Measurements from ENCODE around the gene RUSF1.
"Not testable (repeated sequence)": the region's sequence is repeated elsewhere in the genome, so short reads cannot be mapped to it uniquely, and the experiment has no call there.

The RUSF1 gene

DNA sequence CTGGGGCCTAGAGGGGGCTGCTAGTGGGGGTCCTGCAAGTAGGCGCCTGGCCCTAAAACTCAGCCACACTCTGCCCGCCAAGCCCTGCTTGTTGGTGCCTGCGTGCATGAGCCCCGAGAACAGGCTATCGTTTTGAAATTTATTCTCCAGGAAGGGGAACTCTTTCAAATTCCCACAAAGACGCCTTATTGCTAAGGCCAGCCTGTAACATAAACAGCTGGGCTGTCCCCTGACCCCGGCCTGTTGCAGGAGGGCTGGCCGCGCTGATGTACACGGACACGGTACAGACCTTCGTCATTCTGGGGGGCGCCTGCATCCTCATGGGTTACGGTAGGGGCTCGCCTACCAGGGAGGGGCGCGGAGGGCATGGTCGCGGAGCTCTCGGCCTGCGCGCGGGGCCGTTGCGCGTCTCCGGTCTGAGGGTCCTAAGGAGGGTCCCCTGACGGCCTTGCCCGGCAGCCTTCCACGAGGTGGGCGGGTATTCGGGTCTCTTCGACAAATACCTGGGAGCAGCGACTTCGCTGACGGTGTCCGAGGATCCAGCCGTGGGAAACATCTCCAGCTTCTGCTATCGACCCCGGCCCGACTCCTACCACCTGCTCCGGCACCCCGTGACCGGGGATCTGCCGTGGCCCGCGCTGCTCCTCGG is 21.0 kb downstream of the RUSF1 start:
- no peak for DNase-seq (ENCODE audit: extremely low read depth in 1 of 2, low read depth in 1 of 2)

DNA sequence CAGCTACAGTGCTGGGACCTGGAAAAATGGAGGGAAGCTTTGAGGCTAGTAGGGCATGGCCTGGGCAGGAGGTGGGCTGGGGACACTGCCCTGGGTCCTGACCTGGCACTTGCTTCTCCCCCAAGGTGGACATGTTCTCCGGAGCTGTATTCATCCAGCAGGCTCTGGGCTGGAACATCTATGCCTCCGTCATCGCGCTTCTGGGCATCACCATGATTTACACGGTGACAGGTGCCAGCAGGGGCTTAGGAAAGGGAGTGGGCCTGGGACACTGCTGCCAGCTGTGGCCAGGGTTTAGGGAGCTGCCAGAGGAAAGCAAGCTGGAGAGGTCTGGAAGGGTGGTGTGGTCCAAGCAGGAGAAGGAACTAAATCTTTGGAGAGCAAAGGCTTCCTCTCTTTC is 22.1 kb downstream of the RUSF1 start:
- DNase-seq (ENCODE audit: extremely low read depth in 1 of 2, low read depth in 1 of 2) = no peak

DNA sequence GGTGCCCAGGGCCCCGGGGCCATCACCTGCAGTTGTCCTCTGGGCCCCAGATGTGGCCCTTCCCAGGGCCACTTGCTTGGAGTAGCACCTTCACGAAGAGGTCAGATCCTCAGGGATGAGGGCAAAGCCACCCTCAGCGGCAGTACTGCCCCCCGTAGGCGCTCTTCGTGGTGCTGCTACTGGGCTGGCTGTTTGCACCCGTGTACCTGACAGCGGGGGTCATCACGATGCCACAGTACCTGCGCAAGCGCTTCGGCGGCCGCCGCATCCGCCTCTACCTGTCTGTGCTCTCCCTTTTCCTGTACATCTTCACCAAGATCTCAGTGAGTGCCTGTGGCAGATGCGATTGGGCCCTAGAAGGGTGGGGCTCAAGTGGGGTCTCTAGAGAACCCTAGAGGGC is 22.6 kb downstream of the RUSF1 start:
- DNase-seq (ENCODE audit: extremely low read depth in 1 of 2, low read depth in 1 of 2) = no peak

DNA sequence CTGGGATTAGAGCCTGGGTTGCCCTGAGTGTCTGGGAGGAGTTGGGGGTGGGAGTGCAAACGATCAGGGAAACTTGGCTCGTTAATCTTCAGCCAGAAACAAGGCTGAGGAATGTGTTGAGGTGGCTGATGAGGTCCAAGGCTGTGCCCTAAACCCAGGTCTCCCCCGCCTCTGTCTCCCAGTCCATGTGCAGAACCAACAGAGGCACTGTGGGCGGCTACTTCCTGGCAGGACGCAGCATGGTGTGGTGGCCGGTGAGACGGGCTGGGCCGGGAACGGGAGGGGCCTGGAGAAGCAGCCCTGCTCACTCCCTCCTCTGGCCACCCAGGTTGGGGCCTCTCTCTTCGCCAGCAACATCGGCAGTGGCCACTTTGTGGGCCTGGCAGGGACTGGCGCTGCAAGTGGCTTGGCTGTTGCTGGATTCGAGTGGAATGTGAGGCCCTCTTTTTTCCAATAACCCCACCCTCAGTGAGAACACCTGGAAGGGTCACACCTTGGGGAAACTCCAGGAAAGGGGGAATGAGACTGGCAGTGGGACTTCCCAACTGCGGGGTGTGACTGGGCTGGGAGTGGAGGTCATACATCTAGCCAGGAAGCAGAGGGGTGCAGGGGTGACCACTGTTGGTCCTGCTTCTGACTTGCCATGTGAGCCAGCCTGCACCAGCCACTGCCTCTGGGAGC is 23.6 kb downstream of the RUSF1 start:
- DNase-seq (ENCODE audit: extremely low read depth in 1 of 2, low read depth in 1 of 2) = no peak

DNA sequence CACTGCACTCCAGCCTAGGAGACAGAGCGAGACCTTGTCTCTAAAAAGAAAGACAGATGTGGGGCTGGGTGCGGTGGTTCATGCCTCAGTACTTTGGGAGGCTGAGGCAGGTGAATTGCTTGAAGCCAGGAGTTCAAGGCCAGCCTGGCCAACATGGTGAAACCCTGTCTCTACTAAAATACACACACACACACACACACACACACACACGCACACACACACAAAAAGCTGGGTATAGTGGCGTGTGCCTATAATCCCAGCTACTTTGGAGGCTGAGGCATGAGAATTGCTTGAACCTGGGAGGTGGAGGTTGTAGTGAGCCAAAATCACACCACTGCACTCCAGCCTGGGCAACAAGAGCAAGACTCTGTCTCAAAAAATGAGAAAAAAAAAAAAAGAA is 24.1 kb downstream of the RUSF1 start:
- DNase-seq (ENCODE audit: extremely low read depth in 1 of 2, low read depth in 1 of 2) = not testable (repeated sequence)

DNA sequence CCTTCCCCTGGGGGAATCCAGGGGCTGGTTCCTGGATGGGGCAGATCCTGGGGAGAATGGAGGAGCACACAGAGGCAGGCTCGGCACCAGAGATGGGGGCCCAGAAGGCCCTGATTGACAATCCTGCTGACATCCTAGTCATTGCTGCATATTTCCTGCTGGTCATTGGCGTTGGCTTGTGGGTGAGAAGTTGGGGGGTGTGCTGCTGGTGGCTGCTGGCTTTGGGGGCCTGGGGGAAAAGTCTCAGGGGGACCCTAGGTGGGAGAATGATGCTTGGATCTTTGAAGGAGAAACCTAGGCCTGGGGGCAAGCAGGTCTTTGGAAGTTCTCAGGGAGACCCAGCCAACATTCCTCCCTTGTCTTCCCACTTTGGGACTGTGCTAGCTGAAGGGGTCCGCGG is 25.1 kb downstream of the RUSF1 start, which contains the start of gene SLC5A2:
SLC5A2 (plus strand) TSS at position 43 of the 400 bp plus-strand sequence; CDS start at position 57, 14 bp downstream.
- no peak for DNase-seq (ENCODE audit: extremely low read depth in 1 of 2, low read depth in 1 of 2)

DNA sequence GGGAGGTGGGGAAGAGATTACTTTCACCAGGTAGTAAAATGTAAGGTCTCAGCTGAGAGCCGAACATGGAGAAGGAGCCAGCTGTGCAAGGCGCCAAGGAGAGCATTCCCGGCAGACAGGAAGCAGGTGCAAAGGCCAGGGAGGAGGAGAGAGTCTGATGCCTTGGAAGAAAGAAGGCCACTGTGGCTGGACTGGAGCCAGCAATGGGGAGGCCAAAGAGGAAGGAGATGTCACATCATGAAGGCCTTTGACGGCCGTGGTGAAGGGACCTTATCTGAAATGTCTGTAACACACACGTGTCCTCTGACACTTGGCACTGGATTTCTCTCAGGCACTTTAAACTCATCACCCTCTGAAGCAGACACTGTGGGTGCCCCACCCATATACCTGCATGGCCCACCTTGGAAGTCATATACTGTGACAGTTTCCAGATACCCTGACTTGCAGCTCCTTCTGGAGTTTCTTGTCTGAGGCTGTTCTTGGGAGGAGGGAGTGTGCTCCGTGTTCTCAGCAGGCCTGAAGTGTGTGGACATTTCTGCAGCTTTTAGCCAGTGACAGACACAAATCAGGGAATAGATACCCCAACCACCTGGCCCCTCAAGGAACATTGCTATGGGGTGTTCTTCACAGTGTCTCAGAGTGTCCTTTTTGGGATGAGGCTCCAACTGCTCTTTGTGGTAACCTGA is 27.2 kb downstream of the RUSF1 start:
- no peak for DNase-seq (ENCODE audit: extremely low read depth in 1 of 2, low read depth in 1 of 2)

DNA sequence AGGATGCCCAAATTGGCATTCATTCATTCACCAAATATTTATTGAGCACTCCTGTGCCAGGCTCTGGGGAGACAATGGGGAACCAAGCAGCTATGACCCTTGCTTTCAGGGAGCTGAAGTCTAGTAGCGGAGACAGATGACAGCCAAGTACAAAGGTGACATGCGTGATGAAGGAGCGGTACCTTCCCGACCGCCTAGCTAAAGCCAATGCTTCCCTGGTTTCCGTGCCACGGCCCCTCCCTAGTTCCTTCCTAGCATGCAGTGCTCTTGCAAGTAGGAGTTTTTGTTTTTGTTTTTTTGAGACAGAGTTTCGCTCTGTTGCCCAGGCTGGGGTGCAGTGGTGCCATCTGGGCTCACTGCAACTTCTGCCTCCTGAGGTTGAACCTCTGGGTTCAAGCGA is 28.4 kb downstream of the RUSF1 start:
- no peak for DNase-seq (ENCODE audit: extremely low read depth in 1 of 2, low read depth in 1 of 2)

DNA sequence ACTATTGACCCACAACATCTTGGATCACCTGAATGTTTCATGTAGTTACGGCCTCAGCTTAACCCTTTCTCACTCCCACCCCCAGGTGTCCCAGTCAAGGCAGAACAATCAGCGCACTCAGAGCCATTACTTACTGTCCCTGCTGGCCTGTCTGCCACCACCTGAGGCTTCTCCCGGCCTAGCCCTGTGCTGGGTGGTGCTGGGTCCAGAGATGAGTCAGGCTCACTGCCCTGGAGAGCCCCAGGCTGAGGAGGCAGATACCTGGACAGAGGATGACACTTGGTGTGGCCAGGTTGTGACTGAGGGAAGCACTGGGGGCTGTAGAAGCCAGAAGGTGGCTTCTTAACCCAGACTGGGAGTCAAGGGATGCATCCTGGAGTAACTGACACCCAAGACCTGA is 29.2 kb downstream of the RUSF1 start:
- DNase-seq (ENCODE audit: extremely low read depth in 1 of 2, low read depth in 1 of 2) = no peak

DNA sequence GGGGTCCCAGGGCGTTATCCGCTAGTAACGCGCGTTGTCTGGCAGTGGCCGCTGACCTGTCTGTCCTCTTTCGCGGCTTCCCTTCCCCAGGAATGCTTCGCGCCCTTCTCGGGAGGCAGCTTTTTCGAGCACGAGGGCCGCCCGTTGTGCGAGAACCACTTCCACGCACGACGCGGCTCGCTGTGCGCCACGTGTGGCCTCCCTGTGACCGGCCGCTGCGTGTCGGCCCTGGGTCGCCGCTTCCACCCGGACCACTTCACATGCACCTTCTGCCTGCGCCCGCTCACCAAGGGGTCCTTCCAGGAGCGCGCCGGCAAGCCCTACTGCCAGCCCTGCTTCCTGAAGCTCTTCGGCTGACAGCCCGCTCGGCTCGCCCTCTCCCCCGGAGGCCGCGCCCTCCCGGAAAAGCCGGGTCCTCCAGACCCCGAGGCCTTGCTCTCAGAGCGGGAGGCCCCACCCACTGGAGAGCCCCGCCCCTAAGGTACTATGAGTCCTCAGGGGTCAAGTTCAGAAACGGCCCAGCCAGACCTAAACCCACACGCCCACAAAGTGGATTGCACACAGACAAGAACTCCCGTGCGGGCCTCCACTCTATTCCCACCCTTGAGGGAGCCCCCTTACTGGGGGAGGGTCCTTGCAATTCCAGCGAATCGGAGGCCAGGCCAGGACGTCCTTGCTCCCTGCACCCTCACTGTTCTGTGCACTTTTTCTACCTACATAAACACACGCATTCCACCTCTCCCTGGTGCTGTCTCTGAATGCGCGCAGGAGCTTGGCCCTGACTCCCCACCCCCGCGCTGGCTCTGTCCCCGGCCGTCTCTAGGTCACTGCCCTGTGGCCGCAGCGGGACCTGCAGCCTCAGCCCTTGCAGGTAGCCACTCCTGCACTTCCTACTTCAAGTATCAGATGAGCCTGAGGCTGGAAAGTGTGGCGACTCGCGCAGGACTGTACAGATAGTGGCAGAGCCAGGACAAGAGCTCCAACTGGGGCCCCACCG is 30.7 kb downstream of the RUSF1 start:
- DNase-seq (ENCODE audit: extremely low read depth in 1 of 2, low read depth in 1 of 2) = no peak

DNA sequence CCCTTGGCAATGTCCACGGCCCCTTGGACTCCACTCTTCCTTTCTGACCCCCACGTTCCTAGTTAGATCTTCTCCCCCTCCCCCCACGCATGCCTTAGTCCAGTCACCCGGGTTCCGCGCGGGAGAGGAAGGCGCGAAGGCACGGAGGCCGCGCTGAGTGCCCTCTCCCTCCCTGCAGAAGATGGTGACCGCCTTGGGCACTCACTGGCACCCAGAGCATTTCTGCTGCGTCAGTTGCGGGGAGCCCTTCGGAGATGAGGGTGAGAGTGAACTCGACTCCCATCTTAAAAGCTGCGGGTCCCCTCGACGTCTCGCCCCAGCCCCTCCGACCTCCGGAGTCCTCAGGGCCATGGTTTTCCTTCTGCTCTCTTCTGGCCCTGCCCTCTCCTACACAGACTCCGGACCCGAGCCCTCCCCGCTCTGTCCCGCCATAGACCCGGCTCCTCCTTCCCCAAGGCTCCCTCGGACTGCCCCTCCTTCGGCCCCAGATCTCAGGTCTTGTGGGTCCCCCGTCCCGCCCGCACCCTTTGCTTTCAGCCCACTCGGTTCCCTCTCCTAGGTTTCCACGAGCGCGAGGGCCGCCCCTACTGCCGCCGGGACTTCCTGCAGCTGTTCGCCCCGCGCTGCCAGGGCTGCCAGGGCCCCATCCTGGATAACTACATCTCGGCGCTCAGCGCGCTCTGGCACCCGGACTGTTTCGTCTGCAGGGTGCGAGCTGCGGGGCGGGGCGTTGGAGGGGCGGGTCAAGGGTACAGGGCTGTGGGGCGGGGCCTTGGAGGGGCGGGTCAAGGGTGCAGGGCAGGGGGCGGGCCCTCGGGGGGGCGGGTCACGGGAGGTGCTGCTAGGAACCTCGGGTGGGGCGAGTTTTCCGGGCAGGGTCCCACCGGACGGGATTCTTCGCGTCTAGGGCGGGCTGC is 31.6 kb downstream of the RUSF1 start:
- peak; percentile 71 to 88 for DNase-seq (ENCODE audit: extremely low read depth in 1 of 2, low read depth in 1 of 2)

DNA sequence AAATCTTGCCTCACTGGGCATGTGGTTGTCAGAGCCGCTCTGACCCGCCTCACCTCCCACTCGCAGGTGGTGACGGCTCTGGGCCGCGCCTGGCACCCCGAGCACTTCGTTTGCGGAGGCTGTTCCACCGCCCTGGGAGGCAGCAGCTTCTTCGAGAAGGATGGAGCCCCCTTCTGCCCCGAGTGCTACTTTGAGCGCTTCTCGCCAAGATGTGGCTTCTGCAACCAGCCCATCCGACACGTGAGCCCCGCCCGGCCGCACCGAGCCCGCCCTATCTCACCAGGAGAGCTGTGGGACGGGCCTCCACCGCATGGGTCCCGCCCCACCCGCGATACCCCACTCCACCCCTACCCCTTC is 32.3 kb downstream of the RUSF1 start:
- no peak for DNase-seq (ENCODE audit: extremely low read depth in 1 of 2, low read depth in 1 of 2)

DNA sequence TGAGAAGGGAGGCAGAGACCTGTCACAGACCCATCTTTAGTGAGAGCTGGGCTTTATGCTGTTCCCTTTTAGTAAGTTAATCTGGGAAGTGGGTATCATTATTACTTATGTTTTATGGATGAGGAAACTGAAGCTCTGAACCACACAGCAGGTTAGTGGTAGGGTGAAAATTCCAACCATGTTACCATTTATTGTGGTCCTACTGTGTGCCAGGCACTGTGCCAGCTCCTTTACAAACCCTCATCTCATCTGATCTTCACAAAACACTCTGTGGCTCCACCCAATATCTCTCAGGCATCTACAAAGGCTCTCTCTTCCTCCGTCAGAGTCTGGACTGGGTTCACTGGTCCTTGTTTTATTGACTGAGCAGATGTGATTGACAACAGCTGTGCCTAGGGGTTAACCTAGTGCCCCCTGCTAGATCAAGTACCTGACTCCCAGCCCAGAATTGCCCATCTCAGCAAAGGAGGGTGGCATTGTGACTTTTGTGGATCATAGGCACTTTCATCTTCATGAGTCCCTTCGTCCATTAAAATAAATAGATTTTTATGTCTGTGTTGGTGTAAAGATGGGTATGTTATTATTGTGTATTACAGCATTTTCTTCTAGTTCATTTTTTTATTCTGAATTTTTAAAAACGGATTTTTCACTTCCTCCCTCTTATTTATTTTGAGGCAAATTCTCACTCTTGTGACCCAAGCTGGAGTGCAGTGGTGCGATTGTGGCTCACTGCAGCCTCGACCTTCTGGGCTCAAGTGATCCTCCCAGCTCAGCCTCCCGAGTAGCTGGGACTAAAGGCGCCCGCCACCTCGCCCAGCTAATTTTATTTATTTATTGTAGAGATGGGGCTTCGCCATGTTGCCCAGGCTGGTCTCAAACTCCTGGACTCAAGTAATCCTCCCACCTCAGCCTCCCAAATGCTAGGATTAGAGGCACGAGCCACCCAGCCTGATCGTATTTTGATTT is 33.1 kb downstream of the RUSF1 start:
- DNase-seq (ENCODE audit: extremely low read depth in 1 of 2, low read depth in 1 of 2) = no peak

DNA sequence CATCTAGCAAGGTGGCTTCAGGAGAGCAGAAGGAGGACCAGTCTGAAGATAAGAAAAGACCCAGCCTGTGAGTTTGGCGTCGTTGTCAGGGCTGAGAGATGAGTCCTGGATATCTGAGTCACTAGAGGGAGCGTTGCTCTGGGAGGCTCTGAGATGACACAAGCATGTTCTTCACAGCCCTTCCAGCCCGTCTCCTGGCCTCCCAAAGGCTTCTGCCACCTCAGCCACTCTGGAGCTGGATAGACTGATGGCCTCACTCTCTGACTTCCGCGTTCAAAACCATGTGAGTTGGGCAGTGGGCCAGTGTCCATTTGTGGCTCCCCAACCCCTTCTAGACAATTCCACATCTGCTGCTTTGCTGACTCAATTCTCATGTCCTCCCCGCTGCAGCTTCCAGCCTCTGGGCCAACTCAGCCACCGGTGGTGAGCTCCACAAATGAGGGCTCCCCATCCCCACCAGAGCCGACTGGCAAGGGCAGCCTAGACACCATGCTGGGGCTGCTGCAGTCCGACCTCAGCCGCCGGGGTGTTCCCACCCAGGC is 33.9 kb downstream of the RUSF1 start:
- DNase-seq (ENCODE audit: extremely low read depth in 1 of 2, low read depth in 1 of 2) = no peak

DNA sequence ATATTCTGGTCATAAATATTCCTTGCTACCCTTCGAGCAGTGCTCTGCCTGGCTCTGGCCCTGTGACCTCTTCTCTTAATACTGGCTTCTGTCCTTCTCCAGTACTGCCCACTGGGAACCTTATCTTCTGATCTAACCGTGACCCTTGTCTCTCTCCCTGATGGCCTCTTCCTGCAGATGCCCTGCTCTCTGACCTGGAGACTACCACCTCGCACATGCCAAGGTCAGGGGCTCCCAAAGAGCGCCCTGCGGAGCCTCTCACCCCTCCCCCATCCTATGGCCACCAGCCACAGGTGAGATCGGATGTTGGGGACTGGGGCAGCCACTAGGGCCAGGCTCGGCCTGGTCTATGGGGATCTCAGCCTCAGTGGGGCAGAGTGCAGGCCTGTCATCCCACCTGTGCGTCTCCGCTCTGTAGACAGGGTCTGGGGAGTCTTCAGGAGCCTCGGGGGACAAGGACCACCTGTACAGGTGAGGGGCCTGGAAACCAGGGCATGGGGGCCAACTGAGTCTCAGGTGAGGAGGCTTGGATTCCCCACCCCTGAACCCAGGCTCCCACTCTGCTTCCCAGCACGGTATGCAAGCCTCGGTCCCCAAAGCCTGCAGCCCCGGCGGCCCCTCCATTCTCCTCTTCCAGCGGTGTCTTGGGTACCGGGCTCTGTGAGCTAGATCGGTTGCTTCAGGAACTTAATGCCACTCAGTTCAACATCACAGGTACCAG is 34.8 kb downstream of the RUSF1 start:
- no peak for DNase-seq (ENCODE audit: extremely low read depth in 1 of 2, low read depth in 1 of 2)

DNA sequence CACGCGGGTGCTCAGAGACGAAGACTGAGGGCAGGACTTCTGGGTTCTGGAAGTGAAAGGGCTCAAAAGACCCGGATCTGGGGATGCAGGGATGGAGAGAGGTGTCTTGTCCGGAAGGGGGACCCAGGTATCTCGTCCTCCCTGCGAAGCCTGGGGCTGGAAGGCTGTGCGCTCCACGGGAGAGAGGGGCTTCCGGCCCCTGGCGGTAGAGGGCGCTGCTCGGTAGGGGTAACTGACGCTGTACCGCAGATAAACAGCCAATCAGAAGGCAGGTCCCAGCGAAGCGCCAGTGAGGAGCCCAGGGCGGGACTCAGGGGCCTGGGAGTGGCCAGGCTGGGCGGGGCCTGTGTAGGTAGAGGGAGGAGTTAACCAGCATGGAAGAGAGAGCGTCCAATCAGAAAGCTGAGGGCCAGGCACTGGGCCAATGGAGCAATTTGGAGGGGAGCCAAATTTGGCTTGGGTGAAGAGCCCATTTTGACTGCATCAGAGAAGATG is 35.4 kb downstream of the RUSF1 start:
- DNase-seq (ENCODE audit: extremely low read depth in 1 of 2, low read depth in 1 of 2) = no peak

DNA sequence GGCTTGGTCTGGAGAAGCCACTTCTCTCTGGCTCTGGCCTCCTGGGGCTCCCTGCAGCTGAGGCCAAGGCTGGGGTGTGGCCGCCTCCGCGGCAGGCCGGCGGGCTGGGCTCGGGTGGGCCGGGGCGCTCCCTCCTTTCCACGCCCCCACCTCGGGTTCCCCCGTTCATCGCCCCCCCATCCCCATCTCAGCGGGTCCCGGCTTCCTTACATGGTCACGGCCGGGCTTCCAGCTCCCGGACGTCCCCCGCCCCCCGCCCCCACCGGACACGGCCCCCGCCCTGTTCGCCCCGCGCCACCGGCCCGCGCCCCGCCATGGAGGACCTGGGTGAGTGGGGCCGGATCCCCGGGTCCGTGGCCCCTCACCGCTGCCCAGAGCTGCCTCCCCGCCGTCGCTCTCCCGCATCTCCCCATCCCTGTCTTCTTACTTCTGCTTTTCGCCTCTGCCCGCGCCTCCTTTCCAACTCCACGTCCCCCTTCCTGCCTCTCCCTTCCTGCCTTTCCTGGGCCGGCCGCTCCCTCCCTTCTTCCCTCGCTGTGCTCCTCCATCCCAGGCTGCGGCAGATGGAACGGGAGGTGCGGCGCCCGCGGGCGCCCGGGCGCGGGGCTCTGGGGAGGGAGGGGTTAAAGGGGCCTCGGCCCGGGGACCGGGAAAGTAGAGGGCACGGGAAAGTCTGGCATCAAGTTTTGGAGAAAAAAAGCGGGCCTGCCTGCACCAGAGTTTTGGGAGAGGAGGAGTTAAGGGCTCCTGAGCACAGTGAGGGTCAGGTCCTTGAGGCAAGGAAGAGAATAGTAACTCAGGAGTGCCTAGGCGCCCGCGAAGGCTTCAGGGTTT is 36.1 kb downstream of the RUSF1 start, which contains the start of gene TGFB1I1:
TGFB1I1 (plus strand) TSS at position 278 of the 834 bp plus-strand sequence; CDS start at position 315, 37 bp downstream.
- DNase-seq (ENCODE audit: extremely low read depth in 1 of 2, low read depth in 1 of 2) = no peak

All from activated CD8-positive, alpha-beta memory T cell treated with anti-CD3 and anti-CD28 coated beads for 1 hour (primary cell).